IMR-90 (cell line): ENCODE results near the gene IER3. TPM values are rescaled to one million over a fixed set of nuclear protein-coding genes. Genes with fewer than 3 reads are reported as not detected.

Experiments
- ATAC-seq: fragments of 200-7000 bp; cut with Tn5 transposase; 2 replicates; pipeline ENCODE4 v1.9.1; 2020; ENCODE audit warnings: low read depth, mild to moderate bottlenecking, moderate library complexity
- BruUV-seq: library from RNA; stranded (reverse); fragments of 400-500 nt; replicated peaks from 2 replicates; lab custom pipeline; 2021; lab: Mats Ljungman, UMichigan
- CTCF ChIA-PET: fragments of 300-600 bp; formaldehyde crosslinking; extraction: SDS; loops from one replicate; lab custom pipeline; 2021; ENCODE audit warnings: antibody characterized with exemption; lab: Yijun Ruan, JAX
- POLR2A ChIA-PET: fragments of 300-600 bp; sonication (Branson Sonifier 250); formaldehyde crosslinking; loops from one replicate; lab custom pipeline; 2022; ENCODE audit warnings: antibody characterized with exemption; ENCODE audit not compliant: unreplicated experiment; lab: Charles Lee
- DNase-seq: peaks from one replicate; pipeline ENCODE4 v3.0.0; 2013
- H2AFZ ChIP-seq: replicated peaks from 2 replicates; pipeline ENCODE3; 2013; ENCODE audit warnings: low read length, mild to moderate bottlenecking; ENCODE audit not compliant: poor library complexity
- H2AK5ac ChIP-seq: 2 replicates; pipeline ENCODE4 v1.6.1; 2013; ENCODE audit warnings: low read depth, low read length, inconsistent platforms
- H2AK9ac ChIP-seq: replicated peaks from 2 replicates; pipeline ENCODE3; 2013; ENCODE audit warnings: mild to moderate bottlenecking, low read depth, low read length, moderate library complexity; ENCODE audit not compliant: poor library complexity
- H2BK120ac ChIP-seq: 2 replicates; pipeline ENCODE4 v1.6.1; 2013; ENCODE audit warnings: low read depth, low read length, inconsistent platforms
- H2BK15ac ChIP-seq: 3 replicates; pipeline ENCODE4 v1.6.1; 2013; ENCODE audit warnings: low read depth, low read length, inconsistent platforms
- H2BK20ac ChIP-seq: 2 replicates; pipeline ENCODE4 v1.6.1; 2013; ENCODE audit warnings: low read depth, mild to moderate bottlenecking, inconsistent platforms, low read length, moderate library complexity
- H2BK5ac ChIP-seq: 2 replicates; pipeline ENCODE4 v1.6.1; 2013; ENCODE audit warnings: mild to moderate bottlenecking, low read depth, low read length, inconsistent platforms; ENCODE audit not compliant: poor library complexity, severe bottlenecking
- H3K14ac ChIP-seq: replicated peaks from 2 replicates; pipeline ENCODE4 v1.6.1; 2013; ENCODE audit warnings: low read depth, low read length, inconsistent platforms
- H3K18ac ChIP-seq: 2 replicates; pipeline ENCODE4 v1.6.1; 2013; ENCODE audit warnings: low read depth, low read length, control low read depth
- H3K23ac ChIP-seq: 2 replicates; pipeline ENCODE4 v1.6.1; 2013; ENCODE audit warnings: low read depth, low read length, inconsistent platforms
- H3K27ac ChIP-seq: 2 replicates; pipeline ENCODE4 v1.5.1; 2013; ENCODE audit warnings: mild to moderate bottlenecking, control low read depth, low read length; ENCODE audit not compliant: insufficient read depth
- H3K27me3 ChIP-seq: 2 replicates; pipeline ENCODE4 v1.6.1; 2013; ENCODE audit warnings: low read length; ENCODE audit not compliant: control insufficient read depth, insufficient read depth
- H3K36me3 ChIP-seq: 2 replicates; pipeline ENCODE4 v1.6.1; 2013; ENCODE audit warnings: low read length, mixed read lengths; ENCODE audit not compliant: control insufficient read depth, insufficient read depth
- H3K4ac ChIP-seq: 2 replicates; pipeline ENCODE4 v1.6.1; 2013; ENCODE audit warnings: low read depth, low read length, inconsistent platforms
- H3K4me1 ChIP-seq: 2 replicates; pipeline ENCODE4 v1.6.1; 2013; ENCODE audit warnings: low read length, mixed read lengths; ENCODE audit not compliant: control insufficient read depth, insufficient read depth
- H3K4me2 ChIP-seq: 2 replicates; pipeline ENCODE4 v1.6.1; 2013; ENCODE audit warnings: low read depth, mild to moderate bottlenecking, control low read depth, low read length, moderate library complexity
- H3K4me3 ChIP-seq: 2 replicates; pipeline ENCODE4 v1.5.1; 2013; ENCODE audit warnings: low read depth, mild to moderate bottlenecking, control low read depth, low read length, moderate library complexity; ENCODE audit not compliant: insufficient read depth
- H3K56ac ChIP-seq: 2 replicates; pipeline ENCODE4 v1.6.1; 2013; ENCODE audit warnings: low read length, inconsistent platforms; ENCODE audit not compliant: insufficient read depth; ENCODE audit errors: extremely low read depth
- H3K79me1 ChIP-seq, 2 experiments: 2 replicates each; pipeline ENCODE4 v1.6.1; 2013; ENCODE audit warnings: low read length in 2 of 2, inconsistent platforms in 1 of 2, low read depth in 1 of 2
- H3K9ac ChIP-seq: 2 replicates; pipeline ENCODE4 v1.6.1; 2013; ENCODE audit warnings: low read depth, low read length, control low read depth
- H3K9me1 ChIP-seq: 2 replicates; pipeline ENCODE4 v1.6.1; 2013; ENCODE audit warnings: low read length, inconsistent platforms; ENCODE audit not compliant: insufficient read depth
- H3K9me3 ChIP-seq: 2 replicates; pipeline ENCODE4 v1.6.1; 2013; ENCODE audit warnings: low read length; ENCODE audit not compliant: control insufficient read depth, insufficient read depth
- H4K20me1 ChIP-seq: 2 replicates; pipeline ENCODE4 v1.6.1; 2013; ENCODE audit warnings: low read length, inconsistent platforms; ENCODE audit not compliant: insufficient read depth
- H4K5ac ChIP-seq: 2 replicates; pipeline ENCODE4 v1.6.1; 2013; ENCODE audit warnings: mild to moderate bottlenecking, low read depth, low read length, control low read depth
- H4K8ac ChIP-seq, 2 experiments: 2 replicates each; pipeline ENCODE4 v1.6.1; 2013; ENCODE audit warnings: low read depth in 2 of 2, low read length in 2 of 2, control low read depth in 1 of 2, inconsistent platforms in 1 of 2
- H4K91ac ChIP-seq: 2 replicates; pipeline ENCODE4 v1.6.1; 2013; ENCODE audit warnings: low read depth, low read length, inconsistent platforms; ENCODE audit not compliant: insufficient read depth
- BHLHE40 ChIP-seq: fragments of 150-350 bp; IDR thresholded peaks from 2 replicates; pipeline ENCODE4 v1.6.1; 2016; ENCODE audit warnings: mild to moderate bottlenecking, low read depth, low read length
- CEBPB ChIP-seq: IDR thresholded peaks from 2 replicates; pipeline ENCODE4 v1.6.1; 2012; ENCODE audit warnings: low read depth, low read length, improper control_type of control experiment
- CHD1 ChIP-seq: IDR thresholded peaks from 2 replicates; pipeline ENCODE4 v1.6.1; 2012; ENCODE audit warnings: low read depth, low read length, improper control_type of control experiment
- FOS ChIP-seq: fragments of 150-350 bp; IDR thresholded peaks from 2 replicates; pipeline ENCODE4 v1.6.1; 2016; ENCODE audit warnings: low read depth, low read length
- MAFK ChIP-seq: IDR thresholded peaks from 2 replicates; pipeline ENCODE4 v1.6.1; 2012; ENCODE audit warnings: low read depth, low read length, improper control_type of control experiment
- MAZ ChIP-seq: IDR thresholded peaks from 2 replicates; pipeline ENCODE4 v1.6.1; 2012; ENCODE audit warnings: low read depth, mild to moderate bottlenecking, low read length, improper control_type of control experiment, moderate library complexity, borderline replicate concordance
- MXI1 ChIP-seq: IDR thresholded peaks from 2 replicates; pipeline ENCODE4 v1.6.1; 2012; ENCODE audit warnings: low read depth, mild to moderate bottlenecking, low read length, moderate library complexity, borderline replicate concordance
- NFE2L2 ChIP-seq: fragments of 150-350 bp; IDR thresholded peaks from 2 replicates; pipeline ENCODE4 v1.6.1; 2016; ENCODE audit warnings: low read depth, mild to moderate bottlenecking, low read length
- POLR2A ChIP-seq: IDR thresholded peaks from 2 replicates; pipeline ENCODE4 v1.6.1; 2012; ENCODE audit warnings: mild to moderate bottlenecking, low read depth, low read length
- RAD21 ChIP-seq: IDR thresholded peaks from 2 replicates; pipeline ENCODE4 v1.6.1; 2012; ENCODE audit warnings: low read length, improper control_type of control experiment
- RCOR1 ChIP-seq: IDR thresholded peaks from 2 replicates; pipeline ENCODE4 v1.6.1; 2012; ENCODE audit warnings: mild to moderate bottlenecking, low read length, improper control_type of control experiment; ENCODE audit not compliant: insufficient replicate concordance
- RFX5 ChIP-seq: IDR thresholded peaks from 2 replicates; pipeline ENCODE4 v1.8.0; 2012; ENCODE audit warnings: low read depth, mild to moderate bottlenecking, low read length, moderate library complexity
- SMC3 ChIP-seq: fragments of 150-350 bp; IDR thresholded peaks from 2 replicates; pipeline ENCODE4 v1.6.1; 2016; ENCODE audit warnings: low read depth, mild to moderate bottlenecking, antibody characterized with exemption, low read length, moderate library complexity
- USF2 ChIP-seq: fragments of 150-350 bp; IDR thresholded peaks from 2 replicates; pipeline ENCODE4 v1.6.1; 2017; ENCODE audit warnings: mild to moderate bottlenecking, antibody characterized with exemption, low read length, low read depth
- WGBS, 2 experiments: methylation state at CpG; one replicate each; pipeline versions ENCODE4 v1.1.5 to v1.1.7; 2013; ENCODE audit warnings: missing lambda C conversion rate in 2 of 2; ENCODE audit not compliant: insufficient read length in 1 of 2; ENCODE audit errors: extremely low coverage in 2 of 2; 5-methylcytosine and 5-hydroxymethylcytosine counted together
- dilution Hi-C: fragments of 300-500 bp; cut with HindIII; formaldehyde crosslinking; loops from one replicate; pipeline ENCODE4 v1.14.3; 2018; ENCODE audit warnings: low sequenced_read_pairs; ENCODE audit not compliant: unreplicated experiment
- in situ Hi-C: fragments of 300-500 bp; cut with MboI; formaldehyde crosslinking; loops from 3 replicates; pipeline ENCODE4 v1.14.3; 2019; ENCODE audit warnings: low sequenced_read_pairs, inconsistent platforms, mixed read lengths
- intact Hi-C: fragments of 100-400 bp; cut with micrococcal nuclease; formaldehyde crosslinking; loops from 2 replicates; pipeline ENCODE4 v1.10.0; 2022
- polyA plus RNA-seq, 3 experiments: library from polyadenylated mRNA; depleted of rRNA; stranded (reverse); fragments of >200 nt; gene quantifications; 2 replicates each; pipeline ENCODE4 v1.2.3, GENCODE V29; 2012; ENCODE audit warnings: low replicate concordance in 1 of 3
- total RNA-seq: library from RNA; depleted of rRNA; stranded (reverse); fragments of >200 nt; gene quantifications from 2 replicates; pipeline ENCODE4 v1.2.3, GENCODE V29; 2012
- TF ChIP-seq, protein P1 (sequence below): conservative IDR thresholded peaks from 2 replicates; pipeline ENCODE4 v1.5.1; 2012; ENCODE audit warnings: mild to moderate bottlenecking, low read depth, low read length, improper control_type of control experiment
- TF ChIP-seq, protein P2 (sequence below): fragments of 150-350 bp; IDR thresholded peaks from 2 replicates; pipeline ENCODE4 v1.6.1; 2016; ENCODE audit warnings: low read depth, mild to moderate bottlenecking, low read length, moderate library complexity, borderline replicate concordance

IER3 gene
- total and polyA plus RNA-seq, 2 of the 4 experiments (the other 2 are of a cell fraction): 38.4 to 159 TPM

DNA sequence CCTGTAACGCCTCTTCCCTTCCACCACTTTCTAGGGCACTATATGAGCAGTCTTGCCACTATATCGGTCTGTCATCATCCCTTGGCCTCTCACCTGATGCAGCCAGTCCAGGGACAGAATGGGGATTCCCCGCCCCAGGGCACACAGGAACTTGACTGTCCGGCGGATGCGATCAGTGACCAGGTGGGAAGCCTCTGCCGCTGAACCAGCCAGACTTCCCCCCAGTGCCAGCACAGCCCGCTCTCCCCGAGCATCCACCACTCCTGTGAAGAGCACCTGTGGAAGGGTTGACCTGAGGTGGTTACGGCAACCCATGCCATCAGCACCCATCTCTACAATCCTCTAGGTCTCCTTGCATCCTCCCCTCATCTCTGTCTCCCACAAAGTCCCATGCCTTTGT lies 41.3 kb downstream of the IER3 start:
- no peak overlapping the region for H4K8ac ChIP-seq
- no peak overlapping the region for H2BK20ac ChIP-seq
- no peak overlapping the region for H3K23ac ChIP-seq
- H3K9me3 ChIP-seq: no peaks in the 10 kb centered on the region
- no peak overlapping the region for H2AK9ac ChIP-seq
- H4K91ac ChIP-seq: no peak overlapping the region
- no peak overlapping the region for H2BK120ac ChIP-seq
- no peak for TF ChIP-seq CHD1
- TF ChIP-seq USF2: no peak
- TF ChIP-seq CEBPB: no peak
- TF ChIP-seq RFX5: no peak
- no peak for TF ChIP-seq POLR2A
- TF ChIP-seq, protein P1, sequence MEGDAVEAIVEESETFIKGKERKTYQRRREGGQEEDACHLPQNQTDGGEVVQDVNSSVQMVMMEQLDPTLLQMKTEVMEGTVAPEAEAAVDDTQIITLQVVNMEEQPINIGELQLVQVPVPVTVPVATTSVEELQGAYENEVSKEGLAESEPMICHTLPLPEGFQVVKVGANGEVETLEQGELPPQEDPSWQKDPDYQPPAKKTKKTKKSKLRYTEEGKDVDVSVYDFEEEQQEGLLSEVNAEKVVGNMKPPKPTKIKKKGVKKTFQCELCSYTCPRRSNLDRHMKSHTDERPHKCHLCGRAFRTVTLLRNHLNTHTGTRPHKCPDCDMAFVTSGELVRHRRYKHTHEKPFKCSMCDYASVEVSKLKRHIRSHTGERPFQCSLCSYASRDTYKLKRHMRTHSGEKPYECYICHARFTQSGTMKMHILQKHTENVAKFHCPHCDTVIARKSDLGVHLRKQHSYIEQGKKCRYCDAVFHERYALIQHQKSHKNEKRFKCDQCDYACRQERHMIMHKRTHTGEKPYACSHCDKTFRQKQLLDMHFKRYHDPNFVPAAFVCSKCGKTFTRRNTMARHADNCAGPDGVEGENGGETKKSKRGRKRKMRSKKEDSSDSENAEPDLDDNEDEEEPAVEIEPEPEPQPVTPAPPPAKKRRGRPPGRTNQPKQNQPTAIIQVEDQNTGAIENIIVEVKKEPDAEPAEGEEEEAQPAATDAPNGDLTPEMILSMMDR: no peak
- no peak for TF ChIP-seq RAD21
- TF ChIP-seq, protein P2, sequence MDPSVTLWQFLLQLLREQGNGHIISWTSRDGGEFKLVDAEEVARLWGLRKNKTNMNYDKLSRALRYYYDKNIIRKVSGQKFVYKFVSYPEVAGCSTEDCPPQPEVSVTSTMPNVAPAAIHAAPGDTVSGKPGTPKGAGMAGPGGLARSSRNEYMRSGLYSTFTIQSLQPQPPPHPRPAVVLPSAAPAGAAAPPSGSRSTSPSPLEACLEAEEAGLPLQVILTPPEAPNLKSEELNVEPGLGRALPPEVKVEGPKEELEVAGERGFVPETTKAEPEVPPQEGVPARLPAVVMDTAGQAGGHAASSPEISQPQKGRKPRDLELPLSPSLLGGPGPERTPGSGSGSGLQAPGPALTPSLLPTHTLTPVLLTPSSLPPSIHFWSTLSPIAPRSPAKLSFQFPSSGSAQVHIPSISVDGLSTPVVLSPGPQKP: no peak
- TF ChIP-seq BHLHE40: no peak
- TF ChIP-seq FOS: no peak
- no peak for TF ChIP-seq MAZ
- no peak for TF ChIP-seq MAFK
- no peak for TF ChIP-seq NFE2L2
- TF ChIP-seq SMC3: no peak
- TF ChIP-seq MXI1: no peak
- no peak for TF ChIP-seq RCOR1
- peaks cover 35% of the 10 kb centered on the region for H3K36me3 ChIP-seq
- no TSS peak for BruUV-seq
- no peak overlapping the region for H3K14ac ChIP-seq
- ChIA-PET POLR2A (no interaction called here), CTCF (no interaction called here)
- intact Hi-C loops: no loop called here
- H3K79me1 ChIP-seq: no peaks in the 10 kb centered on the region
- no peak overlapping the region for H3K18ac ChIP-seq
- no peak overlapping the region for H4K5ac ChIP-seq
- DNase-seq (no peak), ATAC-seq (no peak)
- H3K27me3 ChIP-seq: no peaks in the 10 kb centered on the region
- no peak overlapping the region for H3K4ac ChIP-seq
- no peak overlapping the region for H3K9ac ChIP-seq
- 100% methylated on average over 3 of the region's 10 CpGs; no CpG with 5 or more reads in 1 of the 2 experiments for WGBS, 2 experiments
- no peak overlapping the region for H3K4me2 ChIP-seq
- no peaks in the 10 kb centered on the region for H4K20me1 ChIP-seq
- no peak overlapping the region for H2AK5ac ChIP-seq
- no peak overlapping the region for H3K4me3 ChIP-seq
- no peak overlapping the region for H2BK15ac ChIP-seq
- H3K4me1 ChIP-seq: no peaks in the 10 kb centered on the region
- dilution Hi-C loops: no loop called here
- no peak overlapping the region for H3K56ac ChIP-seq
- H2BK5ac ChIP-seq: no peak overlapping the region
- no peak overlapping the region for H2AFZ ChIP-seq
- no peaks in the 10 kb centered on the region; the same call in 1 of the 2 replicates for H3K9me1 ChIP-seq
- in situ Hi-C loops: no loop called here
- no peak overlapping the region for H3K27ac ChIP-seq
